Stimulated activated CD4-positive, alpha-beta T cell treated with anti-CD3 and anti-CD28 coated beads, Interleukin-1b, Interleukin-23, amount 100 ng/mL, for 4 hours (primary cell): ENCODE data around the gene ABCE1.
A peak's percentile ranks its signal among the peaks of the same experiment; 100 is the strongest.

Source experiments
- DNase-seq, 2 donors: peaks; one replicate each; pipeline ENCODE4 v3.0.0-alpha.2; 2020; ENCODE audit warnings: low read depth in 2 of 2

Gene ABCE1

GRCh38 chr4:145097821-145098674 lies at the start of gene ABCE1, which contains the start of gene ANAPC10:
TSS of gene ABCE1 (plus strand) at chr4:145098311. CDS start at chr4:145104413, 6,102 bp downstream.
TSS of gene ANAPC10 (minus strand) at chr4:145098196. CDS start at chr4:145096099, 2,097 bp downstream.
- peak; percentile 86 to 95 for DNase-seq

DNA sequence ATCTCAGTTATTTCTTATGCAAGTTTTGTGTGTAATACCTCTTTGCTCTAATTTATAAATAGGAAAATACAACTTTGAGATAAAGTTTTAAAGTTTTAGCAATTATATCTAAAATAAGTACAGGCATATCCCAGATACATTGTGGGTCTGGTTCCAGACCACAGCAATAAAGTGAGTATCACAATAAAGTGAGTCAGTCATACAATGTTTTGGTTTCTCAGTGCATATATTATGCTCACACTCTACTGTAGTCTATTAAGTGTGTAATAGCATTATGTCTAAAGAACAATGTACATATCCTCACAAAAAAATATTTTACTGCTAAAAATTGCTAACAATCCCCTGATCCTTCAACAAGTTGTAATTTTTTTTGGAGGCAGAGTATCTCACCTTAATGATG lies 49.3 kb upstream of the ABCE1 start:
- DNase-seq, result no peak

DNA sequence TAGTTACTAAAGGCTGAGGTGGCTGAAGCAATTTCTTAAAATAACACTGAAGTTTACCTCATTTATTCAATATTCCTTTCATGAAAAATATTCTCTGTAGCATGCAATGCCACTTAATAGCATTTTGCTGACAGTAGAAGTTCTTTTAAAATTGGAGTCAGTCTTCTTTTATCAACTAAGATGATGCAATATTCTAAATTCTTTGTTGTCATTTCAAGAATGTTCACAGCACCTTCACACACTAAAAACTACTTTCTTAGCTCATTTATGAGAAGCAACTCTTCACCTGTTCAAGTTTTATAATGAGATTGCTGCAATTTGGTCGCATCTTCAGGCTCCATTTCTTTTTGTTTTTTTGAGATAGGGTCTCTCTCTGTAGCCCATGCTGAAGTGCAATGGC lies 48.9 kb upstream of the ABCE1 start:
- DNase-seq, result no peak

DNA sequence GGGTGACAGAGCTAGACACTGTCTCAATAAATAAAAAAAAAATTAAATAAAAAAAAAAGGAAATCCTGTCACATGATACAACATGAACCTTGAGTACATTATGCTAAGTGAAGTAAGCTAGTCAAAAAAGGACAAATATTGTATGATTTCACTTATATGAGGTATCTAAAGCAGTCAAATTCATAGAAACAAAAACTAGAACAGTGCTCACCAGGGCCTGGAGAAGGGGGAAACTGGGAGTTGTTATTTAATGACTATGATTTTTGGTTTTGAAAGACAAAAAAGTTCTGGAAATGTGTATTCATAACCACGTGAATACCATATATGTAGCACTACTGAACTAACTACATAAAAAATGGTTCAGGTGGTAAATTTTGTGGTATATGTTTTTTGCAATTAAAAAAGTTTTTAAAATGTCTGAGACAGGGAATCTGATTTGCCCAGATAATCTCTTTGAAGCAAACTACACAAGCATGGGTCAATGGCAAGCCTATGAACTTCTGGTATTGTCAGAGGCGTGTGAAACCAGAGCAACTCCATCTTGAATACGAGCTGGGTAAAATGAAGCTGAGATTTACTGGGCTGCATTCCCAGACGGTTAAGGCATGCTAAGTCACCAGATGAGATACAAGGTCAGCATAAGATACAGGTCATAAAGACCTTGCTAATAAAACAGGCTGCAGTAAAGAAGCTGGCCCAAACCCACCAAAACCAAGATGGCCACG lies 42.4 kb upstream of the ABCE1 start:
- no peak for DNase-seq

DNA sequence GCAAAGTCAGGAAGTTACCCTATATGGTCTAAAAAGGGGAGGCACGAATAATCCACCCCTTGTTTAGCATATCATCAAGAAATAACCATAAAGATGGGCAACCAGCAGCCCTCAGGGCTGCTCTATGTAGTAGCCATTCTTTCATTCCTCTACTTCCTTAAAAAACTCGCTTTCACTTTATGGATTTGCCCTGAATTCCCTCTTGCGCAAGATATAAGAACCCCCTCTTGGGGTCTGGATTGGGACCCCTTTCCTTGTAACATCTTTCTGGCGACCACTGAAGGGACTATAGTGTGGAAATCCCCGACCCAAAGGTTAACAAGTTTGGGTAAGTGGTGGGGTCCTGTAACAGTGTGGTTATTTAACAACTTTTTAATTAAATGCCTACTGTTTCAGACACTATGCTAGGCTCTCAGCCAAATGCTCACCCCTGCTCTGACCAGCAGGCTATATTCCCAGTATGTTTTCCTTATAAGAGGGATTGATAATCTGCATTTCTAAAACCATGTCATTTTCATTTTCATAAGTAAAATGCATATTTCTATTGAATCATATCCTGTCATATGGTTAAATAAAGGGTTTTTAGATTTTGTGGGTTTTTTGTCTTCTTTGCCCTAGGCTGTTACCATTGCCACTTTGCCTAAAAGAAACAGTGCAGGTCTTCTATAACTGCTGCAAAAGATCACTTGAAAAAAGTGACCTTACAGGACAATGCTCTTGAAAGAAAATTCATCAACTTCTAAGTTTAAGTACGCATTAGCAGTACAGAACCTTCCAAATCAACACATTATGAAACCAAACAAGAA lies 41.6 kb upstream of the ABCE1 start:
- DNase-seq, result no peak

GRCh38 chr4:145058256-145058655 lies 39.9 kb upstream of the ABCE1 start:
- no peak for DNase-seq

DNA sequence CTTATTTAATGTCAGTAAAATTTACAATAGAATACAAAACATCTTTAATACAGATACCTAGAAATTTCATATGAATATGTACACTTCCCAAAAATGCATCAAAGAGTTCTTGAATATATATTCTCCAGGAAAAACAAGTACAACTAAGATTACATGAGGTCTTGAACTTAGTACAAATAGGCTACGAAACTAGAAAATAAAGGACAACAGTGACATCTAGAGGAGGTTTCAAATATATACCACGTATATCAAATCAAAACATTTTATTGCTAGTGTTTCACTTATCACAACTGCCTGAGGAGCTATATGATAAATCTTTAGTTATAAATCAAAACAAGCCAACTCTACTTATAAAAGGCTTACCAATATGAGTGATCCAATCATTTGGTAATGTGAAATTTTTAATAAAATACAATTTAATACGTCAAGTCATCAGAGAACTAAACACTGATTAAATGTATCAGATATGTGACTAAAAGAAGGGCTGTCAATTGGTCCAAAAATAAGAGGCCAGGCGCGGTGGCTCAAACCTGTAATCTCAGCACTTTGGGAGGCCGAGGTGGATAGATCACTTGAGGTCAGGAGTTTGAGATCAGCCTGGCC lies 36.7 kb upstream of the ABCE1 start:
- no peak for DNase-seq

- DNase-seq, result no peak
Observed at GRCh38 chr4:145066063-145066501, 32.0 kb upstream of the ABCE1 start.

DNA sequence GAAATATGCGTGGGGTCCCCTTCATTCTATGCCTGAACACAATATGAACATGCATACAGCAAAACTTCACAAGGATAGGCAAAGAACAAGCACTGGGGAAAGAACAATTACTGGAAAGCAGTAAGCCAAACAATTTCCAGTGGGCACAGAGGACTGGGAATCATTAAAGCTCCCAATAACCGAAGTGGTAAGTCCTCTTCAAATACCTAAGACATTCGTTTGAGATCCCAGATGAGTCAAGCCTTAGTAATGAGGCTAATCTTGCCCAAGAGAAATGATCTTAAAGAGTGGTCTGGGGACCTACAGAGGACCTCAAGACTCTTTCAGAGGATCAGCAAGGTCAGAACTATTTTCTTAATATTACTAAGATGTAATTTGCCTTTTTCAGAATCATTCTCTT lies 28.8 kb upstream of the ABCE1 start:
- DNase-seq, result no peak

DNA sequence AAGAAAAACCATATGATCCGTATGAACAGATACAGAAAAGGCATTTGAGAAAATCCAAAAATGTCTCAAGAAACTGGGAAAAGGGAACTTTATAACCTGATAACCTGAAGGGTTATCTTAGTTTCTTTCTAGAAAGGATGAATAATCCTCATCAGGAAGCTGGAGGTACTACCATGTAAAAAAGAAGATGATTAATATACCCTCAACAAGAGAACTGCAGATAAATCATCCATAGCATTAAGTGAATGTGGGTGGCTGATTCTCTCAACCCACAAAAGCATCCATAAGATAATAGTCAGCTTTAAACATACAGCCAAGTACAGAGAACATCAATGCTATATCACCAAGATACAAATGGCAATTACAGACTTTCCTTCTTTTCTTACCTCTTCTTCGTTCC lies 26.6 kb upstream of the ABCE1 start:
- DNase-seq, result no peak

DNA sequence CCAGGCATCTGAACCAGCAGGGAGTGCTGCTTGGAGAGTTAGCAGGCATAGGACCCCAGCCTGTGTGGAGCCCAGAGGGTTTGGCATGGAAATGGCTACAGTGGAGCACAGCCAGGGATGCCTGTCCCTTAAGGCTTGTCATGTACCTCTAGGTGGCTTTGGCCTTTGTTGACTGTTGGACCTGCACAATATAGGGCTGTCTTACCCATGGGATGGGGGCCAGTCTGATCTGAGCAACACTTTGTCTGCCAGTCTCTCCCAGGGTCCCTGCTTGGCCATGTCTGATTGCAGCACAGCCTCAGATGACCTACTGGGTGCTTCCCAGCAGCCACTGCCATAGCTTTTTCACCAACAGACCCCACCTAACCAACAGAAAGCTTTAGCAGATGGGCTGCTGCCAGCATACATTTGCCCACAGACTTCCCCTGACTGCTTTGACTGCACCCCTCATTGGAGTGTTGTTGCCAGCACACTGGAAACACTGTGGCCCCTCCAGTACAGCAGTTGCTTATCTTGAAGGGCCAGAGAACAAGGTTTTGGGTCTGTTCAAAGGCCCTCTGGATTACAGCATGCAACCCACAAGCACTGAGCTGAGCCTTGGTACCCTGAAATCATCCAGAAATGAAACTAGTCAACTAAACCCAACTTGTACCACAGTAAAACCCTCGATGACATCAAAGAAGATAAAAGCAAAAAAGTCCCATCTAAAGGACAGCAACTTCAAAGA lies 22.2 kb upstream of the ABCE1 start:
- DNase-seq, result no peak

DNA sequence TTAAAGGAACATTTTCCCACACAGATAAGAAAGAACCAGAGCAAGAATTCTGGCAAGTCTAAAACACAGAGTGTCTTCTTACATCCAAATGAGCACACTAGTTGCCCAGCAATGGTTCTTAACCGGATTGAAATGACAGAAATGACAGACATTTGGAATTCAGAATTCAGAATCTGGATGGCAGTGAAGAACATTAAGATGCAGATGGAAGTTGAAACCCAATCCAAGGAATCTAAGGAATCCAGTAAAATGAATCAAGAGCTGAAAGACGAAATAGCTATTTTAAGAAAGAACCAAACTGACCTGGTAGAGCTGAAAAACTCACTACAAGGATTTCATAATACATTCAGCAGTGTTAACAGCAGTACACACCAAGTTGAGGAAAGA lies 21.6 kb upstream of the ABCE1 start:
- DNase-seq, result no peak

GRCh38 chr4:145081756-145082155 lies 16.4 kb upstream of the ABCE1 start:
- DNase-seq, result no peak

GRCh38 chr4:145083891-145084605 lies 14.1 kb upstream of the ABCE1 start:
- no peak for DNase-seq

DNA sequence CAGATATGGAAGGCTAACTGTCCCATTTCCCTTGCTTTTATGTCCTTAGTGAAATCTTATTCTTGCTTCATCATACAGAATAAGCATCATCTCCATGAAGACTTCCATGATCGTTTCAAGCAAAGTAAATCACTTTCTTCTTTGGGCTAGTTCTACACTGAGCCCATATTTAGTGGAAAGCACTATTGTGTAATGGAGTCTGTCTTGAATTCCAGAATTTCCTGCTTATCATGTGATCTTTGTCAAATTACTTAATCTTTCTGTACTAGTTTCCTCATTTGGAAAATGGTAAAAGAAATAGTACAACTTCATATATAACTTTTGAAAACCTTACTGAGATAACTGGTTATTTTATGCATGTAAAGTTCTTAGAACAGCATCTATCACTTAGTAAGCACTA lies 7.7 kb upstream of the ABCE1 start:
- no peak for DNase-seq

- DNase-seq, result no peak
Observed at GRCh38 chr4:145093638-145094037, 4.5 kb upstream of the ABCE1 start.

GRCh38 chr4:145097331-145097820 lies 735 bp upstream of the ABCE1 start:
- DNase-seq, result no peak

- peak in 1 of 2 donors; percentile 54 for DNase-seq
Observed at GRCh38 chr4:145098675-145099037, 545 bp downstream of the ABCE1 start.

DNA sequence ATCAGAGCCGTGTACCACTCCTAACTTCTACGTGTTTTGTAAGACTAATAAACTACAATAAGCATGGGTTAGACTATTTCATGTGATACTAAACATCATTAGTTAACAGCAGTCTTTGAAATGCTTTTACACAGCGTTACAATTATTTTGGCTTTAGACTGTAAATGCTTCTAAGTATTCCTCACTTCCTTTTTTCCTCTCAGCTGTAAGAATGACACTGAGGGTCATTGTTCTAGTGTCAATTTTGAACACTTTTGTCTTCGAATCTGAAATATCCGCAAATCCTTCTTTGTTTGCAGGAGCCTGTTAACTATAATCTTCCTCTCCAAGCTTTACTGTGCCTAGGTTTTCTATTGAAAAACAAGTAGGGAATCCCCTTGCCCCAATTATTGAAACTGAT lies 1.5 kb downstream of the ABCE1 start:
- DNase-seq, result no peak

DNA sequence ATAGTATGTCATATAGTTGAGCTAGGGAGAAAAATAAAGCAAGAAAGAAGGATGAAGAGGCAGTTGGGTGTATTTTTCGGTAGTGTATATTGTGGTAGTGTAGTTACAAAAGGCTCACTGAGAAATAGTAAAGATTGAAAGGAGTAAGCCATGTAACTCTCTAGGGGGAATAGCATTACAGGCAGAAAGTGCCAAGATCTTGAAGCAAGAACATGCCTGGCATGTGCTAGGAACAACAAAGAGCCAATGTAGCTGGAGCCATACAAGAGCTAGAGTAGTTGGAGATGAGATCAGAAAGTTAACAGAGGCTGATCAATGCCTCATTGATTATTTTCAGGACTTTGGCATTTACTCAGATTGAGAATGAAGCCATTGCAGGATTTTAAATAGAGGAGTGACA lies 3.0 kb downstream of the ABCE1 start:
- DNase-seq, result no peak
